ENCODE data around the gene HSPA12B. TPM values are rescaled to one million over a fixed set of nuclear protein-coding genes. Genes with fewer than 3 reads are reported as not detected.

HSPA12B gene
- total and polyA plus RNA-seq, 2 donors from 2014 or later = 8.7 to 18.9 TPM

DNA sequence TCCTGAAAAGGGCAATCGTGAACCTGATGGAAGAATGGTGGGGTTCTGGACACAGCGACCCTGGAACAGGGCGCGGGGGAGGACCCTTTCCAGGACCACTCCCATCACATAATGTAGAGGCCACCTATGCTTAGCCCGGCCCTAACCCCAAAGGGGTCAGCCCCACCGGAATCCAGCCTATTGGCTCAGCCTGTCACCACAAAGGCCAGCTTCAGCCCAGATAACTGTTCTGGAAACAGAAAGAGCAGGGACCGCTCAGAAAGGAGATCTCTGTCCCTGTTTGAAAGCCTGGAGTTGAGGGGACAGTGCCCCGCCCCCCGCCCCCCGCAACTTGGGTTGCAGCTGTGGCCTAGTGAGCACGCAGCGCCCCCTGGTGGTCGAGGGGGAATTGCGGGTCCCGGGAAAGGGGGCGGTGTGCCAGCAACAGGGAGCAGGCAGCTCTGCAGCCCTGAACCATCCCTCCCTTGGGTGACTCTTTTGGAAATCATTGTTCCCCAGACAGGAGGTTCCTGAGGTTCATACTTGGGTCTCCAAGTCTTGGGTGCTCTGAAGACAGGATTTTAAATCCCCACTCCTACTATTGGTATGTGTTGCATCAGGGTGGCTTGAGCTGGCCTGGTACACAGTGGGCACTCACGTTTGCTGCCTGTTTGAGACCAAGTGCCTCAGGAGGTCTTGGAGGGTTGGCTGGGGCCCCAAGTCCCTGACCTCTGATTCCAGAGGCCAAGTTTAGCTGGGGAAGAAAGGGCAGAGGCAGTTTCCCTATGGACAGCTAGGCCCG lies 21.6 kb upstream of the HSPA12B start:
- intact Hi-C loops (cut with DNase I) = no loop called here
- TF ChIP-seq, protein P1, sequence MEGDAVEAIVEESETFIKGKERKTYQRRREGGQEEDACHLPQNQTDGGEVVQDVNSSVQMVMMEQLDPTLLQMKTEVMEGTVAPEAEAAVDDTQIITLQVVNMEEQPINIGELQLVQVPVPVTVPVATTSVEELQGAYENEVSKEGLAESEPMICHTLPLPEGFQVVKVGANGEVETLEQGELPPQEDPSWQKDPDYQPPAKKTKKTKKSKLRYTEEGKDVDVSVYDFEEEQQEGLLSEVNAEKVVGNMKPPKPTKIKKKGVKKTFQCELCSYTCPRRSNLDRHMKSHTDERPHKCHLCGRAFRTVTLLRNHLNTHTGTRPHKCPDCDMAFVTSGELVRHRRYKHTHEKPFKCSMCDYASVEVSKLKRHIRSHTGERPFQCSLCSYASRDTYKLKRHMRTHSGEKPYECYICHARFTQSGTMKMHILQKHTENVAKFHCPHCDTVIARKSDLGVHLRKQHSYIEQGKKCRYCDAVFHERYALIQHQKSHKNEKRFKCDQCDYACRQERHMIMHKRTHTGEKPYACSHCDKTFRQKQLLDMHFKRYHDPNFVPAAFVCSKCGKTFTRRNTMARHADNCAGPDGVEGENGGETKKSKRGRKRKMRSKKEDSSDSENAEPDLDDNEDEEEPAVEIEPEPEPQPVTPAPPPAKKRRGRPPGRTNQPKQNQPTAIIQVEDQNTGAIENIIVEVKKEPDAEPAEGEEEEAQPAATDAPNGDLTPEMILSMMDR (IDR thresholded peaks at IDR 0.05; ENCODE audit: borderline replicate concordance, extremely low read depth, insufficient read depth) = peak; percentile 86
- FAIRE-seq (no peak), DNase-seq (peak; percentile 60 to 84 (median 78))
- Histone ChIP-seq H3K36me3 (ENCODE audit: control insufficient read depth in 2 of 3, insufficient read depth in 3 of 3, low read length in 3 of 3) (no peaks in the 10 kb centered on the region), H3K4me1 (ENCODE audit: control insufficient read depth in 2 of 3, insufficient read depth in 2 of 3, low read depth in 1 of 3, low read length in 3 of 3) (no peaks in the 10 kb centered on the region), H3K4me3 (ENCODE audit: low read length in 3 of 3) (no peak overlapping the region), H3K27me3 (ENCODE audit: control insufficient read depth, insufficient read depth, low read length) (no peaks in the 10 kb centered on the region), H3K9me3 (ENCODE audit: control insufficient read depth in 2 of 3, insufficient read depth in 1 of 3, low read length in 3 of 3) (no peaks in the 10 kb centered on the region), H3K27ac (ENCODE audit: low read depth in 2 of 2, low read length in 2 of 2) (no peak overlapping the region), H3K9ac (ENCODE audit: low read length in 3 of 3) (no peak overlapping the region)

DNA sequence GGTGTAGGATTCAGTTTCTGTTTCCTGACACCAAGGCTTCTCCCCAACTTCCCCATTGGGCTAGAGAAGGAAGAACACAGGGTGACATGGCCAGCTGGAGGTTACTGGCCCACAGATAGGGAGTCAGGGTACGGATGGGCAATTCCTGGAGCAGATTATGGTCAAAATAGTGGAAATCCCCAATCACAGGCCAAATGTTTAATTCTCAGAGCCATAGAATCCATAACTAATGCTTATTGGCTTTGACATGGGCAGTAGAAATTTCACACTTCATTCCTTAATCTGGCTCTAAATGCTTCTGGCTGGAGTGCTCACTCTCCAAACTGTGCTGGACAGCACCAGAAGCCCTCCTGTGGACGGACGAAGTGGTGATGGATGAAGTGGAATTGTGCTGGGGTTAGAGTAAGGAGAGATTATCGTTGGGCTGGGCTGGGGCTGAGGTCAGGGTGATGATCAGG lies 21.0 kb upstream of the HSPA12B start:
- TF ChIP-seq, protein P1 (IDR thresholded peaks at IDR 0.05; ENCODE audit: borderline replicate concordance, extremely low read depth, insufficient read depth) = no peak
- H3K4me1 ChIP-seq (ENCODE audit: control insufficient read depth in 2 of 3, insufficient read depth in 2 of 3, low read depth in 1 of 3, low read length in 3 of 3) = no peaks in the 10 kb centered on the region
- FAIRE-seq (no peak), DNase-seq (peak in 1 of 5 donors; percentile 12)
- no peaks in the 10 kb centered on the region for H3K27me3 ChIP-seq (ENCODE audit: control insufficient read depth, insufficient read depth, low read length)
- no peak overlapping the region for H3K9ac ChIP-seq (ENCODE audit: low read length in 3 of 3)
- H3K27ac ChIP-seq (ENCODE audit: low read depth in 2 of 2, low read length in 2 of 2) = no peak overlapping the region
- no peaks in the 10 kb centered on the region for H3K9me3 ChIP-seq (ENCODE audit: control insufficient read depth in 2 of 3, insufficient read depth in 1 of 3, low read length in 3 of 3)
- H3K36me3 ChIP-seq (ENCODE audit: control insufficient read depth in 2 of 3, insufficient read depth in 3 of 3, low read length in 3 of 3) = no peaks in the 10 kb centered on the region
- no peak overlapping the region for H3K4me3 ChIP-seq (ENCODE audit: low read length in 3 of 3)
- intact Hi-C loops (cut with DNase I) = no loop called here

DNA sequence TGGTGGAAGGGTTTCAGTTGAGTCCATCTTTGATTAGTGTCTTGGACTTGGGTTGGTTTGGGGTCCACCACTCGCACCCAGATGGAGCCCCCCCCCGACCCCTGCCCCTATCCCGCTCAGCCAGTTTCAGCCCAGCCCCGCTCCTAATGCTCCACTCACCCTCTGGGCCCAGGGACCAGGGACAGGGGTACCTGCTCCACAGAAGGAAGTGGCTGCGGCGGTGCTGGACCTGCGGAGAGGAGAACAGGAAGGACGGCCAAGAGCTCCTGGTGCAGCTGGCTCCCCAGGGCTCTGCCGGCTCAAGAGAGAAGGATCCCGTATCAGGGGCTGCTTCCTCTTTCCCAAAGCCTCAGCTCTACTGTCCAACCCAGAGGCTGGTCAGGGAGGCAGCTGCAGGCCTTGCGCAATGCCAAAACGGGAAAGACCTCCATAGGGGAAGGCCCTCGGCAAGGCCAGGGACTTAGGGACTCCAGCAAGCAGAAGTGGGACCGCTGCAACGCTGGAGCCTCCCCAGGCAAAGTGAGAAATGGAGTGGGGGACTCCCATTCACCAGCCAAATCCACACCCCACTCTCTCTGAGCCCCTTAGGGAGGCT lies 20.1 kb upstream of the HSPA12B start, which contains the start of gene SIGLEC1:
TSS of gene SIGLEC1 (minus strand) at position 322 of the 595 bp plus-strand sequence. CDS start 5,472 bp downstream, outside the sequence.
- Histone ChIP-seq H3K9me3 (ENCODE audit: control insufficient read depth in 2 of 3, insufficient read depth in 1 of 3, low read length in 3 of 3) (no peaks in the 10 kb centered on the region), H3K4me3 (ENCODE audit: low read length in 3 of 3) (no peak within 1 kb of the TSS), H3K36me3 (ENCODE audit: control insufficient read depth in 2 of 3, insufficient read depth in 3 of 3, low read length in 3 of 3) (no peaks in the 10 kb centered on the region), H3K4me1 (ENCODE audit: control insufficient read depth in 2 of 3, insufficient read depth in 2 of 3, low read depth in 1 of 3, low read length in 3 of 3) (no peaks in the 10 kb centered on the region), H3K27ac (ENCODE audit: low read depth in 2 of 2, low read length in 2 of 2) (no peak within 1 kb of the TSS), H3K9ac (ENCODE audit: low read length in 3 of 3) (no peak within 1 kb of the TSS), H3K27me3 (ENCODE audit: control insufficient read depth, insufficient read depth, low read length) (no peaks in the 10 kb centered on the region)
- no peak for FAIRE-seq
- DNase-seq = peak in 1 of 5 donors; percentile 75
- TF ChIP-seq, protein P1 (IDR thresholded peaks at IDR 0.05; ENCODE audit: borderline replicate concordance, extremely low read depth, insufficient read depth) = no peak
- intact Hi-C loops (cut with DNase I) = no loop called here

All from kidney (tissue), 14 donors.